Measurements from ENCODE around the gene KRTAP26-1.

Gene KRTAP26-1

GRCh38 chr21:30320215-30320614, at the start of gene KRTAP26-1:
Gene KRTAP26-1, minus strand, starts transcription at chr21:30320315. Its CDS starts 280 bp downstream, at chr21:30320035.
- no peak for DNase-seq (ENCODE audit: low read depth in 3 of 3)

GRCh38 chr21:30355906-30356305, 35.8 kb upstream of the KRTAP26-1 start:
- no peak for DNase-seq (ENCODE audit: low read depth in 3 of 3)

GRCh38 chr21:30354308-30355005, 34.3 kb upstream of the KRTAP26-1 start:
- DNase-seq (ENCODE audit: low read depth in 3 of 3), result no peak

GRCh38 chr21:30351534-30351933, 31.4 kb upstream of the KRTAP26-1 start:
- no peak for DNase-seq (ENCODE audit: low read depth in 3 of 3)

GRCh38 chr21:30349572-30349971, 29.5 kb upstream of the KRTAP26-1 start:
- no peak for DNase-seq (ENCODE audit: low read depth in 3 of 3)

- DNase-seq (ENCODE audit: low read depth in 3 of 3), result no peak
Measured at GRCh38 chr21:30348506-30348905, 28.4 kb upstream of the KRTAP26-1 start, which contains the start of gene KRTAP23-1. Gene KRTAP23-1, minus strand, starts transcription at chr21:30348606. Its CDS starts 0 bp downstream, at chr21:30348606.

GRCh38 chr21:30345014-30345413, 24.9 kb upstream of the KRTAP26-1 start:
- DNase-seq (ENCODE audit: low read depth in 3 of 3), result no peak

GRCh38 chr21:30340714-30341573, 20.8 kb upstream of the KRTAP26-1 start:
- DNase-seq (ENCODE audit: low read depth in 3 of 3), result peak in 2 of 3 experiments; percentile 2 to 29

- DNase-seq (ENCODE audit: low read depth in 3 of 3), result no peak
Measured at GRCh38 chr21:30338717-30339116, 18.6 kb upstream of the KRTAP26-1 start.

- DNase-seq (ENCODE audit: low read depth in 3 of 3), result no peak
Measured at GRCh38 chr21:30337772-30338171, 17.7 kb upstream of the KRTAP26-1 start.

- DNase-seq (ENCODE audit: low read depth in 3 of 3), result no peak
Measured at GRCh38 chr21:30337276-30337744, 17.2 kb upstream of the KRTAP26-1 start, which contains the start of gene KRTAP27-1. Gene KRTAP27-1, minus strand, starts transcription at chr21:30337694. Its CDS starts 26 bp downstream, at chr21:30337668.

- no peak for DNase-seq (ENCODE audit: low read depth in 3 of 3)
Measured at GRCh38 chr21:30336596-30336995, 16.5 kb upstream of the KRTAP26-1 start.

GRCh38 chr21:30333736-30334135, 13.6 kb upstream of the KRTAP26-1 start:
- DNase-seq (ENCODE audit: low read depth in 3 of 3), result no peak

GRCh38 chr21:30332681-30333080, 12.6 kb upstream of the KRTAP26-1 start:
- DNase-seq (ENCODE audit: low read depth in 3 of 3), result no peak

GRCh38 chr21:30329203-30329875, 9.2 kb upstream of the KRTAP26-1 start:
- DNase-seq (ENCODE audit: low read depth in 3 of 3), result no peak

- no peak for DNase-seq (ENCODE audit: low read depth in 3 of 3)
Measured at GRCh38 chr21:30326390-30326789, 6.3 kb upstream of the KRTAP26-1 start.

GRCh38 chr21:30315701-30316100, 4.4 kb downstream of the KRTAP26-1 start:
- no peak for DNase-seq (ENCODE audit: low read depth in 3 of 3)

GRCh38 chr21:30306884-30307283, 13.2 kb downstream of the KRTAP26-1 start:
- DNase-seq (ENCODE audit: low read depth in 3 of 3), result no peak

- no peak for DNase-seq (ENCODE audit: low read depth in 3 of 3)
Measured at GRCh38 chr21:30305136-30305535, 15.0 kb downstream of the KRTAP26-1 start.

- no peak for DNase-seq (ENCODE audit: low read depth in 3 of 3)
Measured at GRCh38 chr21:30289215-30289614, 30.9 kb downstream of the KRTAP26-1 start, which contains the start of gene KRTAP25-1. Gene KRTAP25-1, minus strand, starts transcription at chr21:30289514. Its CDS starts 24 bp downstream, at chr21:30289490.

- DNase-seq (ENCODE audit: low read depth in 3 of 3), result no peak
Measured at GRCh38 chr21:30282850-30283249, 37.3 kb downstream of the KRTAP26-1 start, which contains the start of gene KRTAP24-1. Gene KRTAP24-1, minus strand, starts transcription at chr21:30282950. Its CDS starts 18 bp downstream, at chr21:30282932.

- no peak for DNase-seq (ENCODE audit: low read depth in 3 of 3)
Measured at GRCh38 chr21:30271611-30272010, 48.5 kb downstream of the KRTAP26-1 start.
